Muscle of arm (tissue), 12 donors: ENCODE data around the gene DTX3. TPM values are rescaled to one million over a fixed set of nuclear protein-coding genes. Genes with fewer than 3 reads are reported as not detected.

Source experiments
- DNase-seq: peaks from one replicate; pipeline ENCODE4 v3.0.0-alpha.2; 2013
- polyA plus RNA-seq, 12 donors: library from polyadenylated mRNA; unstranded; fragments of 120-200 nt; gene quantifications; one replicate each; pipeline ENCODE4 v1.2.1, GENCODE V29; 2013; ENCODE audit not compliant: insufficient read length in 12 of 12

DTX3 gene
- polyA plus RNA-seq, 12 donors, result 20.8 to 48.7 (median 27.1) TPM; not detected in 1

DNA sequence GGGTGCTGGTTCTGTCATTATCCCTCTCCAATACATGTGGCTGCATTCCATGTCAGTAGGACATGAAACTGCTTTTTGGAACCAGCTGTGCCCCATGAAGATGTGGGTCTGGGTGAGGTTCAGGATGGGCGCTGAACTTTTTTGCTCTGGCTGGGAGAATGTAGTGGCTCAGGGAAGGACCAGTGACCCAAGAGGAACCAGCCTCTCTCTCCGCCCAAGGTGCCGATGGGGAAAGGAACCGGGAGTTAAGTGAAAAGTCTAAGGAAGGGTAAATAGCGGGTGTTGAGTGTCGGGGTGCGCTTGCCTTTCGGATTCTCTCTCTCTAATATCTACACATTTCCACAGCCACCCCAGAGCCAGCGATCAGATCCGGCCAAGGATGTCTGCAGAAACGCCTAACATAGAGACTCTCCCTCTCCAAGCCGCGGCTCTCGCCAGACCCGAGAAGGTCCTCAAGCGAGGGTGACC is 14.4 kb downstream of the DTX3 start:
- no peak for DNase-seq

DNA sequence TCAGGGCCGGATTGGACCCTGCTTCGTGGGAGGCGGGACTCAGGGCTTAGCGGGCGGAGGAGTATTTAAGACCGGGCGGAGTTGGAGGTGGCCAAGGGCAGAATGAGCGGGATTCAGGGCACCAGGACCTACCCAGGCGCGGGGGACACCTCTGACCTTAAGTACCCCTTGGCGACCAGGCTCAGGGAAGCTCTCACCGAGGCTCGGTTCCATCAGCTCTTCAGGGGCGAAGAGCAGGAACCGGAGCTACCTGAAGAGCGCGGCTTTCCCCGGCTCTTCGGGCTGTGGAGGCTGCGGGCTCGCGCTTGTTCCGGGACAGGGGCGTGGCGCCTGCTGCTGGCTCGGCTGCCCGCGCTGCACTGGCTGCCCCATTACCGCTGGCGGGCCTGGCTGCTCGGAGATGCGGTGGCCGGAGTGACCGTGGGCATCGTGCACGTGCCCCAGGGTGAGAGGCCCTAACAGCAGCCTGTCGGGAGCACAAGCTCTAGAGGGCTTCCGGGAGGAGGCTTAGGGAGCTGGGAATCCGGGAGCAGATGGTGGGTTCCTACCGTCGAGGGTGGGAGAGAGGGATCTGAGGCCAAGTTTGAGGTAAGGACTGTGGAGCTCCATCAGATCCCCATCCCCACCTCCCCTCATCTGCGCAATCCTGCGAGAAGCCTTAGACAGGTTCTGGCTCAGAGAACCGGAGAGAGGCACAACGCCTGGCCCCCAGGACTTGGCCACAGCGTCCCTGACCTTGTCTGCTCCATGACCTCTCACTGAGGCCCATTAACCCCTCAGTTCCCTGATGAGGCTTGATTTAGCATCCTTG is 15.0 kb downstream of the DTX3 start:
- DNase-seq, result no peak

DNA sequence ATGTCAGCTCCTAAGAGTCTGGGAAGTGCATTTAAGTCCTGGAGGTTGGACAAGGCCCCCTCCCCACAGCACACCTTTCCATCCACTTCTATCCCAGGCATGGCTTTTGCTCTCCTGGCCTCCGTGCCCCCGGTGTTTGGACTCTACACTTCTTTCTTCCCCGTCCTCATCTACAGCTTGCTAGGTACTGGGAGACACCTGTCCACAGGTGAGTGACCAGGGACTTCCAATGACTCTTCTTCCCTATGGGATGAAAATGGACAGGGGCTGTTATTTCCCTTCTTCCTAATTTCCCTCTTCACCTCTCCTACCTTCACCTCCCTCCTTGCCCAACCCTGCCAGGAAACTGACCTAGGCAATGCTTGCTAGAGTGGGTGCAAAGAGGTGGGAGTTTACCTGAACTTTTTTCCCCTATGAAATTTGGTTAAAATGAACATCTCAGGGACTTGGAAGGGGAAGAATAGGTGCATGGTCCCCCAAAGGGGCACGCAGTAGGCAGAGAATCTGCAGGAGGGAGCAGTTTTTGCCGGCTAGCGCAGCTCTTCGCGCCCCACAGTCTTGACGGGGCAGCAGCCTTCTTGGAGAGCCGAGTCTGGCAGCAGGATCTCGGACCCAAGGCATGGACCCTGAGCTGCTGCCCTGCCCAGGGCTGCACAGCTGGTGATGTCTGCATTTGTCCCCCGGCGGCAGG is 15.8 kb downstream of the DTX3 start:
- DNase-seq, result no peak

DNA sequence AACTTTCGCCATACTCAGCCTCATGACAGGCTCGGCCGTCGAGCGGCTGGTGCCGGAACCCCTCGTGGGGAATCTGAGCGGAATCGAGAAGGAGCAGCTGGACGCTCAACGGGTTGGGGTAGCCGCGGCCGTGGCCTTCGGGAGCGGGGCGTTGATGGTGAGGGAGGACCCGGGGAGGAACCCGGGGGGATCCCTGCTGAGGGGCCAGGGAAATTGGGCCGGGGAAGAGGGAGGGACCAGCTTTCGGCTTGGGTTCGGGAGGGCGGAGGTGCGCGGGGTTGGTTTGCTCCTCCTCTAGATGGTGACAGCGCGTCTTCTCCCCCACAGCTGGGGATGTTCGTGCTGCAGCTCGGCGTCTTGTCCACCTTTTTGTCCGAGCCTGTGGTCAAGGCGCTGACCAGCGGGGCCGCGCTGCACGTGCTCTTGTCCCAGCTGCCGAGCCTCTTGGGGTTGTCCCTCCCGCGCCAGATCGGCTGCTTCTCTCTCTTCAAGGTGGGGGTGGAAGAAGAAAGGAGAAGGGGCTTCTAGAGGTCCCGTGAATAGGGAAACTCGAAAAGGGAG is 16.4 kb downstream of the DTX3 start:
- no peak for DNase-seq

DNA sequence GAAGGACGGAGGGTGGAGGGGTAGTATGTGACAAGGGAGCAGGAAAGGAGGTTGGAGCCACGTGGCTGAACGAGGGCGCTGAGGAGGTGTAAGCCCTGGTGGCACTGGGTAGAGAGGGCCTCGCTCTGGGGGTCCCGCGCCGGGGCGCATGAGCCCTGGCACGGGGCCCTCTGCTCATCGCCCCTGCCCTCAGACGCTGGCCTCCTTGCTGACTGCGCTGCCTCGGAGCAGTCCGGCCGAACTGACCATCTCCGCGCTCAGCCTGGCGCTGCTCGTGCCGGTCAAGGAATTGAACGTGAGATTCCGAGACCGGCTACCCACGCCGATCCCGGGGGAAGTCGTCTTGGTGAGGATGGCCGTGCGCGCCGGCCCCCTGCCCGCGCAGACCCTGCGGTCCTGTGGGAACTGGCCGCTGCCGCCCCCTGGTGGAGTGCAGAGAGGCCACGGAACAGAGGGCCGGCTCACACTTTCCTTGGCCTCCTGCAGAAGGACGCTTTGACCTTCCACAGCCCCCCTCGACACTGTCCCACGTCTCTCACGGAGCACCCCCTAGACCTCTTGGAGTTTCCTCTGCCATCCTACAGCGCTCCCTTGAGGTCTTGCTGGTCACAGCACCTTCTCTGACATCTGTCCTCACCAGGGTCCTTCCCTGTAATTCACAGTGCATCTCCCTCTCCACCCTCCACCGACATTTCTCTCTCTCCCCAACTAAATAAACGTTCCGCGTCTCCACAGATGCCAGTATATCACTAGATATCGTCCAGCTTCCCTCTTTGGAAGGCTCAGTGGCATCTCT is 17.1 kb downstream of the DTX3 start:
- DNase-seq, result no peak

DNA sequence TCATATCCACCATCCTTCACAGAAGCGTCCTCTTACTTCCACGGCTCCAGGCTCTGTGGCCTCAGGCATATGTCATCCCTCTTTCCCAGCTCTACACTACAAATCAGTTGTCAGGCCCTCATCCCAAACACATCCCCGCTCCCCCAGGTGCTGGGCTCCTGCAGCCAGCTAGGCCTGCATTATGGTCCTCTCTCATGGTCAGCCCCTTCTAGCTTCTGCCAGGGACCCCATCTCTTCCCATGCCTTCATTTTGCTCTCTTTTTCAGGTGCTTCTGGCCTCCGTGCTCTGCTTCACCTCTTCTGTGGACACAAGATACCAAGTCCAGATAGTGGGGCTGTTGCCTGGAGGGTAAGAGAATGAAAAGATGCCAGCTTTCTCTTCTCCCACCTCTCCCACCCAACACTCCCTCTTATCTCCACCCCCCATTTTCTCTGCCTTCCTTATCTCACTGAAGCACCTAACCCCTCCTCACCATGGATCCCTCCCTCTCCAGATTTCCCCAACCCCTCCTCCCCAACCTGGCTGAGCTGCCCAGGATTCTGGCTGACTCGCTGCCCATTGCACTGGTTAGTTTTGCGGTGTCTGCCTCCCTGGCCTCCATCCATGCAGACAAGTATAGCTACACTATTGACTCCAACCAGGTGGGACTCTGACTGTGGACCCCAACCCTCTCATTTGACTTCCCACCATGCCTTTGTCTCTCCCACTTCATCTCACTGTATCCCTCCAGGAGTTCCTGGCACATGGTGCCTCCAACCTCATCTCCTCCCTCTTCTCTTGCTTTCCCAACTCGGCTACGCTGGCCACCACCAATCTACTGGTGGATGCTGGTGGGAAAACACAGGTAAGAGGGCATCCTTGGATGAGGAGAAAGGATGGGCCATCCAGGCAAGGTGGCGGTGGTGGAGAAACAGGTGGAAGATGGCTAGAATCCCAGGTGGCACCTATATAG is 17.9 kb downstream of the DTX3 start:
- no peak for DNase-seq

DNA sequence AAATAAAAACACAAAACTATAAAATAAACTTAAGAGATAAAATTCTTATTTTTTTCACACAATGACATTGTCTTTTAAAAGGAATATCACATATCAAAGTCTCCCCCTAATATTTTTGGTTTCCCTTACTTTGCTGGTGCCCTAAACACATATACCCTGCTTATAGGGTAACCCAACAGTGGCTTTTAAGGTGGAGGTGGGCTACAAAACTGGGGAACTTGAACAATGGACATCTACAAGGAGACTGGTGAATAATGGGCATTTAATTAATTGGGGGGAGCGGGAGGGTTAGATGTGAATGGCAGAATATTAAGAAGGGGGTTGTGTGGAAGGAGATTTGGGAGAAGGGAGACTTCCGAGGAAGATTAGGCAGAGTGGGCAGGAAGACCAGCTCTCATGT is 18.8 kb downstream of the DTX3 start:
- DNase-seq, result no peak

DNA sequence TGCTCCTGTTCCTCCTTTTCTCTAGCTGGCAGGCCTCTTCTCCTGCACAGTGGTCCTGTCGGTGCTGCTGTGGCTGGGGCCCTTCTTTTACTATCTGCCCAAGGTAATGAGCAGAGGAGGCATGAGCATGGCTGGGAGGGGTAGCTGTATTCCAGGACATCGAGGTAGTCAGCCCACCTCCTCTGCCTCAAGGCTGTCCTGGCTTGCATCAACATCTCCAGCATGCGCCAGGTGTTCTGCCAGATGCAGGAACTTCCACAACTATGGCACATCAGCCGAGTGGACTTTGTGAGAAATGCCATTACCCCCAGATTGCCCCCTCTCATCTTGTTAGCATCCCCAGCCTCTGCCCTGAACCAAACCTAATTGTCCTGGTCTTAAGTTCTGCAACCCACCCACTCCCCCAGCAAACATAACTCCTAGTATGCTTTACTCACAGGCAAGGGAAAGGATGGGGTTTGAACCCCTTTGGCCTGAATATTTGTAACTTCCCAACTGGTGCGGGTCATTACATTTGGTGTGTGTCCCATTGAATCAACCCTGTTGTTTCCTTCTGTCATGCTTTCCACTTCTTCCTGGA is 19.3 kb downstream of the DTX3 start:
- no peak for DNase-seq

DNA sequence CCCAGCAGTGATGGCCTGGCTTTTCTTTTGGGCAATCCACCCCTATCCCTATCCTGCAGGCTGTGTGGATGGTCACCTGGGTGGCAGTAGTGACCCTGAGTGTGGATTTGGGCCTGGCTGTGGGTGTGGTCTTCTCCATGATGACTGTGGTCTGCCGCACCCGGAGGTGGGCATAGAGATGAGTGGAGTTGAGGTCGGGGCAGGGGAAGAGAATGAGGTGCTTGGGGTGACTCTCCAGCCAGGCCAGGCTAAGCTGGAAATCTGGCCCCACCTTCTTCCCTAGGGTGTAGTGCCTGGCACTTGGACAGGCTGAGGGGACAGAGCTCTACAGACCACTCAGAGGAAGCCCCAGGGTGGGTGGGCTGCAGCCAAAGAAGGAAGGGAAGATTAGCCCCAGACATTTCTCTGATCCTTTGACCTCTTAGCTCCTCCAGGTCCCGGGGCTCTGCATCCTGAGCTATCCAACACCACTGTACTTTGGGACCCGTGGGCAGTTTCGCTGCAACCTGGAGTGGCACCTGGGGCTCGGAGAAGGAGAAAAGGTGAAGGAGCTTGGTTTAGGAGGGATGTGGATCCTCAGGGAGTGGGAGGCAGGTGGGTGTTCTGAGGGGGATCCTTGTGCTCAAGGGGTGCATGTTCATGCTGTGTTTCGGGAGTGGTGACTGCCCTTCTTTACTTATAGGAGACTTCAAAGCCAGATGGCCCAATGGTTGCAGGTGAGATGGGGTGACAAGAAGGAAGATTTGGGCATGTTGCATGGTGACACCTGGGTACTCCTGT is 20.0 kb downstream of the DTX3 start:
- DNase-seq, result no peak

DNA sequence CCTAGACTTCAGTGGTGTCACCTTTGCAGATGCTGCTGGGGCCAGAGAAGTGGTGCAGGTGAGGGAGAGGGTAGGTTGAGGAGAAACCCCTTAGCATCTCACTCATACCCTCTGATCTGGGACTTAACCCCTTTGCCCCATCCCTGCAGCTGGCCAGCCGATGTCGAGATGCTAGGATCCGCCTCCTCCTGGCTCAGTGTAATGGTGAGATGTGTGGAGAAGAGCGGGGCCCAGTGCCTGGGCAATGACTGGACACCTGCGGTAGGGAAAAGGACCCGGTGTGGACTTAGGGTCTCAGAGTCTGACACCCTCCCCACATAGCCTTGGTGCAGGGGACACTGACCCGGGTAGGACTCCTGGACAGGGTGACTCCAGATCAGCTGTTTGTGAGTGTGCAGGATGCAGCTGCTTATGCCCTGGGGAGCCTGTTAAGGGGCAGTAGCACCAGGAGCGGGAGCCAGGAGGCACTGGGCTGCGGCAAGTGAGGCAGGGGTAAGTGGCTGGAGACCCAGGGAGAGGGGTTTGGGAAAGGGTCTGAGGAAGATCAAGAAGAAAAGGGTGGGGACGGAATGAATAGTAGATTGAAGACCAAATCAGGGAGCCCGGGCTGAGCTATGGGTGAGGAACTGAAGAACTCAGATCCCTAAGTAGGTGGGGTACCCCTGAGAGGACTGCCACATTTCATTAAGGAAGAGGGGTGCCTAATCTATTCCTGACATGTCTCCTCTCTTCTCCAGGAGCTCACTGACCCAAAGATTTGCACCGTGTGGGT is 20.8 kb downstream of the DTX3 start:
- no peak for DNase-seq

DNA sequence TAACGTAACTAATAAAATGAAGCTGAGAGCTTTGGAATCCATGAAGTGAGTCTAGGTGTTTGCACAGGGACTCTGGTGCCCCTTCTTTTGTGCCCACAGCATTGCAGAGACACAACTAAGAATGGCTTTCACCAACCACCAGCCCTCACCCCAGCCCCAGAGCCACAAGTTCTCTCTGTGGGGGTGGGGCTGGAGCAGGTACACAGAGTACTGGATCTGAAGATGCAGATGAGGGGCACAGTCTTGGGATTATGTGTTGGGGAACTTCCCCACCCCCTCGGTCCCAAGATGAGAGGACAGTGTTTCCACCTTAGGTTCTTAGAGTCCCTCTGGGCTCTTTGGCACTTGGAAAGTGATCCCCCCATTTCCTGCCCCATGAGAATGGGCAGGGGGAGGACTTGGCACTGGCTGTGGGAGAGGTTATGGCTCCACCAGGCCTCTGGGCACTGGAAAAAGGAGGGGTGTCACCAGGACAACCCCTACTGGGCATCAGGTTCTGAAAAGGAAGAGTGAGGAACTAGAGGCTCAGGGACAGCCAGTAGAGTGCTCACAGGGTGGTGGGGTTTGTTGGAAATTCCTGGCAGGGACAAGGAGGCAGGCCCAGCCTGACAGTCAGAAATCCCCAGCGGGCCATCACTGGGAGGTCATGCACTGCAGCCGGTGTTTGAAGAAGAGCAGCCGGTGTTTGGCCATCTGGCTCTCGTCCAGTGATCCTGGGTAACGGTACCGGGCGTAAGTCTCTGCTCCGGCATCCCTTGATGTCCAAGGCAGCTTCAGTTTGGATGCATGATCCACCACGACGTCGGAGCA is 21.7 kb downstream of the DTX3 start:
- DNase-seq, result no peak

DNA sequence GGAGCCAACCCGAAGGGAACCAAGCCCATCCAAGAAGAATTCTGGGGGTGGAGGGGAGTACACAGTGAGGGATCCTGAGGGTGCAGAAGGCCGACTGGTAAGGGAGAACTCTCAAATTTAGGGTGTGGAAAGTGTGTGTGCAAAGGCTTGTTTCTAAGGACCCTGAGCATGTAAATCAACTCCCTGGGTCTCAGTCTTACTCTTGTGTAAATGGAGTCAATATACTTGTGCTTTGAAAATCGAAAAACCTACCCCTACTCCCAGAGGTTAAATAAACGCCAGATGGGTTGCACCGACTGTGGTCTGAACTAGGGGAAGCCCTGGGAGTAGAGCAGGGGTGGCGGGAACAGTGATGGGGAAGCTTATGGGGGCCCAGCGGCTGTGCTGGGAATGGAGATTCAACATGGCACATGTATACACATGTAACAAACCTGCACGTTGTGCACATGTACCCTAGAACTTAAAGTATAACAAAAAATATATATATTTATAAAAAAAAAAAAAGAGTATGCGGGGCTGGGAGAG is 22.4 kb downstream of the DTX3 start:
- DNase-seq, result no peak

DNA sequence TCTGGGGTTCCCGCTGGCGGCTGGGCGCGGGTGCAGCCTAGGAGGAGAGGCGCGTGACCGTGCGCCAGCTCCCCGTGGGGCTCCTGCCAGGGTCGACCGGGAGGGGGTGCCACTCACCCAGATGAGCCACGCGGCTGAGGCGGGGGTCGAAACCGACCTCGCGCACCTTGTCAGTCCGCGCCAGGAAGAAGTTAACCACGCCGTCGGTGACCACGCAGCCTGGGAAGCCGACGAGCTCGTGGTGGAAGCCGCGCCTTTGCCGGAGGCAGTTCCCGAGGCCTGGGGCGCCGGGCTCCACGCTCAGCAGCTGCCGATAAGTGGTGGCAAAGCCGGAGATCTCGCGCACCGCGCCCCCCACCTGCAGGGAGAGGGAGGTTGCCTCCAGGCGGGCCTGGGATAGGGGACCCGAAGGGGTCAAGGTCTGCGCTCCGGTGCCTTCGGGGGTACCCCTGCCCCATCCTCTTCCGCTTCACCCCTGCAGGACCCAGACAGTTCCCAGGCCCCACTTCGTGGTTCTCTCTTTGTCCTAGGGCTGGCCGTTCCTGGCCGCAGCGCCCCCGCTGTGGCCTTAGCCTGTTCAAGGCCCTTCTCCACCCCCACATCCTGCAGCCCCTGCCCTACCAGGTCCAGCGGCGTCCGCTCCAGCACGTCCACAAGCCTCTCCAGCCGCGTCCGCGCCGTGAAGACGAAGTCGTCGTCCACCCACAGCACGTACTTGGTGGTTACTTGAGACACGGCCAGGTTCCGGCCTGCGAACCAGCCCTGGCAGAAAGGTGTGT is 23.1 kb downstream of the DTX3 start:
- DNase-seq, result no peak

DNA sequence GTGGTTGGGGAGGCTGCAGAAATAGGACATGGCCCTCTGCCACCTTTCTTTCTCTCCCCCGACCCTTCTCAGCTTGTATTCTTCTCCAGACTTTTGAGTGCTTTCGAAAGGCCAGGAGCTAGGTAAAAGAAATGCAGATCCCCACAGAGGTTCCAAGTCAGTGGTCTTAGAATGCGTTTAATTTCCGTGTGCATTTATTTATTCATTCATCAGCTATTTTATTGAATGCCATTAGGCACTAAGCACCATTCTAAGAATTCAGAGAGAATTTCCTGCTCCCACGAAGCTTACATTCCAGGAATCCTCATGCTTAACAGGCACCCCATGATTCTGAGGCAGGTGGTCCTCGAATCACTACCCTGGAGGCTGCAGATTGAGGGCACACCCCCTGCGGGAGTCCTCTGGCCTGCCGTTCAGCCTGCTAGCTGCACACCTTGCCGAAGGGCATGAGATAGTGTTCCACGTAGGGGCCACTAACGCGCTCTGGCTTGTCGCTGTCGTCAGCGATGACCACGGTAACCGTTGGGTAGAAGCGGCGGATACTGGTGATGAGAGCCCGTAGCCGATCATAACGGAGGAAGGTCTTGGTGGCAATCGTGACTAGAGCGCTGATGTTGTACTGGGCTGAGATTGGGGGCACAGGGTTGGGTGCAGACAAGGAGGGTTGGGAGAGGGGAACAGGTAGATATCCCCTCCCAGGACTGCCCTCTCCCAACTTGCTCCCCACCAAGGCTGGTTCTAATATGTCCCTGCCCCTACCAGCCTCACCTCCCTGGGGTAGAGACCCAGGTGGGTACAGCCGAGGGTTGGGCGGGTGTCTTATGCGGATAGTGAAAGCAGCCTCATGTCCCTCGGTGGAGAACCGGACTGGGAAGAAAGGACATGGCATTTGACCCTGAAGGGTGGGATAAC is 23.9 kb downstream of the DTX3 start:
- DNase-seq, result no peak

DNA sequence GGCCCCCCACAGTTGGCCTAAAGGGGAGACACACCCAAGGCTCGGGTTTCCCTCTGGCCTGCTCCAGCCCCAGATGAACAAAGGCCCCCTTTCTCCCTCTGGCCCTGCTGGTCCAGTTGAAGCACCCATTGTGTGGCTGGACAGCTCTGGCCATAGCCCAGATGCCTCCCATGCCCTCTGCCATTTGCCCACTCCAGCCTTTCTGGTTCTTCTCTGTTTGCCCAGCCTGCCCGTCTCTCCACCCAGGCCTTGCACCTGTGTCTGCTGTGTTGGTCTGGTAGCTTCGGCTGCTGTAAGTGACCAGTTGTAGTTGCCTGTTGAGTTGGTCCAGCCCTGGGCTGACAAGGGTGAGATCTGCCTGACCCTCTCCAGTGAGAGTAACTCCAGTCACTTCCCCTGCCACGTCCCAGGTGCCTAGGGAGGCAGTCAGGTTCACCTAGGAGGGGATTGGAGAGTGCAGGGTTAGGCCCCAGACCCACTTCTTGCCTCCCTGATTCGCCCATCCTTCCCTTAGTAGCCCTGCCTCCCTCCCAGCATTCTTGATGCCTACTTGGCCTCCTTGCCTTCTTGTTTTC is 25.4 kb downstream of the DTX3 start:
- no peak for DNase-seq
